ENCODE results near the gene PDAP1. TPM values are rescaled to one million over a fixed set of nuclear protein-coding genes. Genes with fewer than 3 reads are reported as not detected.

PDAP1 gene
- total and polyA plus RNA-seq, 2 experiments from 2014 or later = 91.3 to 95.5 TPM

DNA sequence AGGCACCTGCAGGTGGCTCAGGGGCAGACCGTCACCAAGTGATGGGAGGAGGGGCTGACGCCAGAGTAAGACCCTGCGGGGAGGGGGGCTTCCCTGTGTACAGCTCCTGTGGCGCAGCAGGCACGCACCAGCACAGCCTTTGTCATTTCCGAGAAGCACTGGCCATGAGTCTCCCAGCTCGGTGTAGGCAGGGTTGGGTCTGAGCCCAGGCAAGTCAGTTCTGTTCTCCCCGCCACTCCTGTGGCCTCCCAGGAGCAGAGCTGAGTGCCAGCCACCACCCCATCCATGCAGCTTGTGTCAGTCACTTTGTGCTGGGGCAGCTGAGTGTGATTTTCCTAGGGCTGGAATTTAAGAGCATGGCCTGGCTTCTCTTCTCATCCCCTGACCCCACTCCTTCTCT is 43.5 kb upstream of the PDAP1 start:
- Histone ChIP-seq H3F3A (ENCODE audit: insufficient read depth) (peaks cover 6% of the 10 kb centered on the region; the same call in 1 of the 2 replicates), H3K27ac (no peak overlapping the region), H3K9me2 (ENCODE audit: insufficient read depth) (no peaks in the 10 kb centered on the region), H3K27me3 (replicated peaks; ENCODE audit: insufficient read depth) (no peaks in the 10 kb centered on the region), H3K4me2 (ENCODE audit: unreplicated experiment) (no peak overlapping the region), H3K79me2 (ENCODE audit: insufficient read depth) (peaks cover 23% of the 10 kb centered on the region), H3K9me3 (ENCODE audit: low read depth) (no peaks in the 10 kb centered on the region), H3K36me3 (ENCODE audit: low read depth) (no peaks in the 10 kb centered on the region; the same call in 1 of the 2 replicates), H4K20me1 (ENCODE audit: insufficient read depth) (no peaks in the 10 kb centered on the region), H3K9ac (no peak overlapping the region), H2AFZ (no peak overlapping the region), H3K4me3 (no peak overlapping the region), H3K4me1 (ENCODE audit: insufficient read depth) (no peaks in the 10 kb centered on the region)
- in situ Hi-C loops (cut with MboI) = no loop called here
- 80 to 88% methylated on average over 7 to 8 of the region's 8 CpGs for whole genome bisulfite sequencing, 2 experiments (ENCODE audit: low coverage in 1 of 2, low lambda C conversion rate in 2 of 2, missing lambda C conversion rate in 2 of 2)
- DNase-seq = no peak
- TF ChIP-seq EZH2 (IDR thresholded peaks at IDR 0.05; ENCODE audit: insufficient read depth, poor library complexity, severe bottlenecking) = no peak
- no peak for TF ChIP-seq EZH2phosphoT487 (IDR thresholded peaks at IDR 0.05; ENCODE audit: insufficient read depth, low read depth)

- DNase-seq = no peak
Observed at GRCh38 chr7:99449326-99449725, 40.9 kb upstream of the PDAP1 start.

DNA sequence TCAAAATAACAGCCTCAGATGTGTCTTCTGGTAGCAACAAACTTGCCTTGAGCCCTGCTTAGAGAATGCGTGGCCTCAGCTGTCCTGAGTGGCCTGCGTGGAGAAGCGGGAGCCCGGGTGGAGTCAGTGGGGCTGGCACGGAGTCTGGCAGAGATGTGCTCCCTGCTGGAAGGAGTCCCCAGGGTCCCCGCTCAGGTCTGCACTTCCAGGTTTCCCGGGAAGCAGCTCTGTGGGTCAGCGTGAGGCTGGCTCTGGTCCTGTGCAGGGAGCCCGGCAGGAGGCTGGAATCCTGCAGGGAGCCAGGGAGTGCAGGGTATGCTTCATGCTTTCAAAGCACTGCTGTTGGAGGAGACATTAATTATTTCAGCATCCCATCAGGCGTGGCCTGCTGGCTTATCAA is 40.5 kb upstream of the PDAP1 start:
- Histone ChIP-seq H3F3A (ENCODE audit: insufficient read depth) (no peaks in the 10 kb centered on the region), H3K27me3 (replicated peaks; ENCODE audit: insufficient read depth) (no peaks in the 10 kb centered on the region), H3K4me2 (ENCODE audit: unreplicated experiment) (no peak overlapping the region), H3K4me1 (ENCODE audit: insufficient read depth) (no peaks in the 10 kb centered on the region), H3K9me3 (ENCODE audit: low read depth) (no peaks in the 10 kb centered on the region), H3K79me2 (ENCODE audit: insufficient read depth) (peaks cover 8% of the 10 kb centered on the region), H3K9ac (no peak overlapping the region), H3K36me3 (ENCODE audit: low read depth) (peaks cover 10% of the 10 kb centered on the region), H3K4me3 (no peak overlapping the region), H3K9me2 (ENCODE audit: insufficient read depth) (no peaks in the 10 kb centered on the region), H4K20me1 (ENCODE audit: insufficient read depth) (no peaks in the 10 kb centered on the region), H3K27ac (no peak overlapping the region), H2AFZ (no peak overlapping the region)
- no peak for TF ChIP-seq EZH2 (IDR thresholded peaks at IDR 0.05; ENCODE audit: insufficient read depth, poor library complexity, severe bottlenecking)
- no peak for TF ChIP-seq EZH2phosphoT487 (IDR thresholded peaks at IDR 0.05; ENCODE audit: insufficient read depth, low read depth)
- WGBS, 2 experiments (ENCODE audit: low coverage in 1 of 2, low lambda C conversion rate in 2 of 2, missing lambda C conversion rate in 2 of 2) = 86 to 92% methylated on average over 8 to 10 of the region's 10 CpGs
- in situ Hi-C loops (cut with MboI) = no loop called here
- no peak for DNase-seq

More at GRCh38 chr7:99449326-99449725, 40.9 kb upstream of the PDAP1 start:
- no peaks in the 10 kb centered on the region for H4K20me1 ChIP-seq (ENCODE audit: insufficient read depth)
- TF ChIP-seq EZH2phosphoT487 (IDR thresholded peaks at IDR 0.05; ENCODE audit: insufficient read depth, low read depth) = no peak
- TF ChIP-seq EZH2 (IDR thresholded peaks at IDR 0.05; ENCODE audit: insufficient read depth, poor library complexity, severe bottlenecking) = no peak
- H3K79me2 ChIP-seq (ENCODE audit: insufficient read depth) = peaks cover 6% of the 10 kb centered on the region; the same call in 1 of the 2 replicates
- in situ Hi-C loops (cut with MboI) = no loop called here
- no peak overlapping the region for H3K27ac ChIP-seq
- no peak overlapping the region for H2AFZ ChIP-seq
- H3K9me2 ChIP-seq (ENCODE audit: insufficient read depth) = no peaks in the 10 kb centered on the region
- H3K4me1 ChIP-seq (ENCODE audit: insufficient read depth) = no peaks in the 10 kb centered on the region
- H3K9ac ChIP-seq = no peak overlapping the region
- no peak overlapping the region for H3K4me3 ChIP-seq
- H3K9me3 ChIP-seq (ENCODE audit: low read depth) = no peaks in the 10 kb centered on the region
- H3K27me3 ChIP-seq (replicated peaks; ENCODE audit: insufficient read depth) = no peaks in the 10 kb centered on the region
- peaks cover 10% of the 10 kb centered on the region for H3K36me3 ChIP-seq (ENCODE audit: low read depth)
- 86 to 87% methylated on average over 5 of the region's 5 CpGs for WGBS, 2 experiments (ENCODE audit: low coverage in 1 of 2, low lambda C conversion rate in 2 of 2, missing lambda C conversion rate in 2 of 2)
- H3F3A ChIP-seq (ENCODE audit: insufficient read depth) = no peaks in the 10 kb centered on the region
- no peak overlapping the region for H3K4me2 ChIP-seq (ENCODE audit: unreplicated experiment)

DNA sequence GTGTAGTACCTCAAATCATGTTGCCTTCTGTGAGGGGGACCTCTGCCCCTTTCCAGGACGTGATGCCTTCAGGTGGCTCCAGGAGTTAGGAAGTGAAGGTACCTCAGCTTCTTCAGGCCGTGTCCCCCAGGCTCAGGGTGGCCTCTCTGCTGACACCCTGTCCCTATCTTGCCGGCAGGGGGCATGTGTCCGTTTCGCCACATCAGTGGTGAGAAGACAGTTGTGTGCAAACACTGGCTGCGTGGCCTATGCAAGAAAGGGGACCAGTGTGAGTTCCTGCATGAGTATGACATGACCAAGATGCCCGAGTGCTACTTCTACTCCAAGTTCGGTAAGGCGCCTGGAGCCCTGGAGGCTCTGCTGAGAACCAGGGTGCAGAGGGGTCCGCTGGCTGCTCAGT is 39.5 kb upstream of the PDAP1 start:
- no peak for TF ChIP-seq EZH2phosphoT487 (IDR thresholded peaks at IDR 0.05; ENCODE audit: insufficient read depth, low read depth)
- no peak for TF ChIP-seq EZH2 (IDR thresholded peaks at IDR 0.05; ENCODE audit: insufficient read depth, poor library complexity, severe bottlenecking)
- Histone ChIP-seq H3K27ac (no peak overlapping the region), H3K79me2 (ENCODE audit: insufficient read depth) (peaks cover 15% of the 10 kb centered on the region), H2AFZ (no peak overlapping the region), H3K36me3 (ENCODE audit: low read depth) (peaks cover 11% of the 10 kb centered on the region), H3K9me3 (ENCODE audit: low read depth) (no peaks in the 10 kb centered on the region), H3K4me2 (ENCODE audit: unreplicated experiment) (no peak overlapping the region), H4K20me1 (ENCODE audit: insufficient read depth) (no peaks in the 10 kb centered on the region), H3K9ac (no peak overlapping the region), H3K4me3 (no peak overlapping the region), H3F3A (ENCODE audit: insufficient read depth) (no peaks in the 10 kb centered on the region), H3K27me3 (replicated peaks; ENCODE audit: insufficient read depth) (no peaks in the 10 kb centered on the region), H3K4me1 (ENCODE audit: insufficient read depth) (no peaks in the 10 kb centered on the region), H3K9me2 (ENCODE audit: insufficient read depth) (no peaks in the 10 kb centered on the region)
- no peak for DNase-seq
- 93 to 95% methylated on average over 10 of the region's 10 CpGs for WGBS, 2 experiments (ENCODE audit: low coverage in 1 of 2, low lambda C conversion rate in 2 of 2, missing lambda C conversion rate in 2 of 2)
- in situ Hi-C loops (cut with MboI) = no loop called here

- Histone ChIP-seq H3K9ac (no peak overlapping the region), H4K20me1 (ENCODE audit: insufficient read depth) (no peaks in the 10 kb centered on the region), H3K4me2 (ENCODE audit: unreplicated experiment) (no peak overlapping the region), H2AFZ (no peak overlapping the region), H3K27ac (no peak overlapping the region), H3K4me3 (no peak overlapping the region), H3F3A (ENCODE audit: insufficient read depth) (no peaks in the 10 kb centered on the region), H3K4me1 (ENCODE audit: insufficient read depth) (no peaks in the 10 kb centered on the region), H3K9me2 (ENCODE audit: insufficient read depth) (no peaks in the 10 kb centered on the region), H3K79me2 (ENCODE audit: insufficient read depth) (peaks cover 26% of the 10 kb centered on the region), H3K9me3 (ENCODE audit: low read depth) (no peaks in the 10 kb centered on the region), H3K27me3 (replicated peaks; ENCODE audit: insufficient read depth) (no peaks in the 10 kb centered on the region), H3K36me3 (ENCODE audit: low read depth) (peaks cover 16% of the 10 kb centered on the region)
- WGBS, 2 experiments (ENCODE audit: low coverage in 1 of 2, low lambda C conversion rate in 2 of 2, missing lambda C conversion rate in 2 of 2) = 85 to 95% methylated on average over 4 of the region's 4 CpGs
- TF ChIP-seq EZH2phosphoT487 (IDR thresholded peaks at IDR 0.05; ENCODE audit: insufficient read depth, low read depth) (no peak), EZH2 (IDR thresholded peaks at IDR 0.05; ENCODE audit: insufficient read depth, poor library complexity, severe bottlenecking) (no peak)
- DNase-seq = no peak
- in situ Hi-C loops (cut with MboI) = no loop called here
Observed at GRCh38 chr7:99446096-99446495, 37.7 kb upstream of the PDAP1 start.

All from GM23248 (cell line).